HepG2 (cell line): Measurements from ENCODE around the gene SPI1. TPM values are rescaled to one million over a fixed set of nuclear protein-coding genes. Genes with fewer than 3 reads are reported as not detected.

Source experiments
- BRD4 ChIP-seq: sonication (generic); formaldehyde crosslinking; IDR thresholded peaks from 2 replicates; pipeline ENCODE4 v1.4.0; 2020; ENCODE audit warnings: missing genetic modification reagents
- DMAP1 ChIP-seq: IDR thresholded peaks from 2 replicates; pipeline ENCODE4 v1.6.1; 2016
- GATA4 ChIP-seq: sonication (generic); IDR thresholded peaks from 2 replicates; pipeline ENCODE4 v1.6.1; 2016; ENCODE audit warnings: antibody characterized with exemption, low read depth, borderline replicate concordance
- HNRNPLL ChIP-seq: fragments of 200-400 bp; formaldehyde crosslinking; IDR thresholded peaks from 2 replicates; pipeline ENCODE4 v1.6.1; 2017; ENCODE audit warnings: mild to moderate bottlenecking, low read depth, low read length; ENCODE audit not compliant: poor library complexity, severe bottlenecking
- KAT2B ChIP-seq: fragments of 150-350 bp; IDR thresholded peaks from 2 replicates; pipeline ENCODE4 v1.6.1; 2014; ENCODE audit warnings: low read depth, low read length, borderline replicate concordance
- MEIS1 ChIP-seq: sonication (generic); formaldehyde crosslinking; IDR thresholded peaks from 2 replicates; pipeline ENCODE4 v1.9.0; 2021; ENCODE audit warnings: mild to moderate bottlenecking, missing genetic modification reagents, moderate library complexity, borderline replicate concordance
- PAWR ChIP-seq: sonication (generic); formaldehyde crosslinking; IDR thresholded peaks from 2 replicates; pipeline ENCODE4 v1.4.0; 2020; ENCODE audit warnings: missing genetic modification reagents, mild to moderate bottlenecking, borderline replicate concordance
- RAD21 ChIP-seq: fragments of 450-650 bp; formaldehyde crosslinking; IDR thresholded peaks from 2 replicates; pipeline ENCODE4 v1.5.0; 2020; ENCODE audit warnings: mild to moderate bottlenecking
- RFX3 ChIP-seq: IDR thresholded peaks from 2 replicates; pipeline ENCODE4 v1.6.1; 2016; ENCODE audit warnings: missing biosample characterization, missing genetic modification reagents
- RFXANK ChIP-seq: IDR thresholded peaks from 2 replicates; pipeline ENCODE4 v1.6.1; 2016
- RXRB ChIP-seq: IDR thresholded peaks from 2 replicates; pipeline ENCODE4 v1.6.1; 2016; ENCODE audit warnings: borderline replicate concordance, missing genetic modification reagents, missing compliant biosample characterization
- ZKSCAN1 ChIP-seq: fragments of 150-350 bp; IDR thresholded peaks from 2 replicates; pipeline ENCODE4 v1.6.1; 2014; ENCODE audit warnings: low read length
- ZNF124 ChIP-seq: sonication (generic); formaldehyde crosslinking; IDR thresholded peaks from 2 replicates; pipeline ENCODE4 v1.4.0; 2020; ENCODE audit warnings: missing genetic modification reagents
- ZNF230 ChIP-seq: sonication (generic); formaldehyde crosslinking; IDR thresholded peaks from 2 replicates; pipeline ENCODE4 v1.4.0; 2020; ENCODE audit warnings: mild to moderate bottlenecking, missing genetic modification reagents
- ZNF780A ChIP-seq: sonication (generic); formaldehyde crosslinking; IDR thresholded peaks from 2 replicates; pipeline ENCODE4 v1.8.0; 2022; ENCODE audit warnings: mild to moderate bottlenecking, missing genetic modification reagents, moderate library complexity
- polyA plus RNA-seq, 8 experiments: library from polyadenylated mRNA; depleted of rRNA in 3 of 8; stranded (reverse) in 7 of 8; unstranded in 1 of 8; fragments of >200 nt; fragmentation: Illumina TruSeq in 4 of 8; extraction: Trizol in 4 of 8; gene quantifications; 2 replicates each; pipeline versions ENCODE4 v1.2.1 to v1.2.3, GENCODE V29; 2011 to 2016; ENCODE audit warnings: low read depth in 4 of 8, missing spikeins in 1 of 8, mixed read lengths in 1 of 8; ENCODE audit not compliant: insufficient read depth in 1 of 8
- total RNA-seq, 5 experiments: library from RNA; depleted of rRNA; stranded (reverse); fragments of >200 nt; fragmentation: Illumina TruSeq; extraction: Trizol; gene quantifications; 2 replicates each; pipeline ENCODE4 v1.2.3, GENCODE V29; 2016; ENCODE audit warnings: low read depth in 1 of 5
- TF ChIP-seq, protein P1 (sequence below): sonication (generic); formaldehyde crosslinking; IDR thresholded peaks from 2 replicates; pipeline ENCODE4 v1.5.0; 2020; ENCODE audit warnings: mild to moderate bottlenecking, missing genetic modification reagents, moderate library complexity
- TF ChIP-seq, protein P2 (sequence below): sonication (generic); formaldehyde crosslinking; IDR thresholded peaks from 2 replicates; pipeline ENCODE4 v1.5.1; 2020; ENCODE audit warnings: mild to moderate bottlenecking, moderate library complexity, missing genetic modification reagents
- TF ChIP-seq, protein P3 (sequence below): fragments of 450-650 bp; IDR thresholded peaks from 2 replicates; pipeline ENCODE4 v1.6.1; 2017
- TF ChIP-seq, protein P4 (sequence below): IDR thresholded peaks from 2 replicates; pipeline ENCODE4 v1.6.1; 2016; ENCODE audit warnings: missing compliant biosample characterization, missing genetic modification reagents, borderline replicate concordance
- TF ChIP-seq, protein P5 (sequence below): sonication (generic); formaldehyde crosslinking; IDR thresholded peaks from 2 replicates; pipeline ENCODE4 v1.8.0; 2023; ENCODE audit warnings: mild to moderate bottlenecking, missing genetic modification reagents
- TF ChIP-seq, protein P6 (sequence below): sonication (generic); formaldehyde crosslinking; conservative IDR thresholded peaks from 2 replicates; pipeline ENCODE4 v1.4.0; 2020; ENCODE audit warnings: missing genetic modification reagents

SPI1 gene
- total and polyA plus RNA-seq, 2 of the 13 experiments (the other 11 are each of a cell fraction or from before 2014, with no cell fraction given), result not detected

DNA sequence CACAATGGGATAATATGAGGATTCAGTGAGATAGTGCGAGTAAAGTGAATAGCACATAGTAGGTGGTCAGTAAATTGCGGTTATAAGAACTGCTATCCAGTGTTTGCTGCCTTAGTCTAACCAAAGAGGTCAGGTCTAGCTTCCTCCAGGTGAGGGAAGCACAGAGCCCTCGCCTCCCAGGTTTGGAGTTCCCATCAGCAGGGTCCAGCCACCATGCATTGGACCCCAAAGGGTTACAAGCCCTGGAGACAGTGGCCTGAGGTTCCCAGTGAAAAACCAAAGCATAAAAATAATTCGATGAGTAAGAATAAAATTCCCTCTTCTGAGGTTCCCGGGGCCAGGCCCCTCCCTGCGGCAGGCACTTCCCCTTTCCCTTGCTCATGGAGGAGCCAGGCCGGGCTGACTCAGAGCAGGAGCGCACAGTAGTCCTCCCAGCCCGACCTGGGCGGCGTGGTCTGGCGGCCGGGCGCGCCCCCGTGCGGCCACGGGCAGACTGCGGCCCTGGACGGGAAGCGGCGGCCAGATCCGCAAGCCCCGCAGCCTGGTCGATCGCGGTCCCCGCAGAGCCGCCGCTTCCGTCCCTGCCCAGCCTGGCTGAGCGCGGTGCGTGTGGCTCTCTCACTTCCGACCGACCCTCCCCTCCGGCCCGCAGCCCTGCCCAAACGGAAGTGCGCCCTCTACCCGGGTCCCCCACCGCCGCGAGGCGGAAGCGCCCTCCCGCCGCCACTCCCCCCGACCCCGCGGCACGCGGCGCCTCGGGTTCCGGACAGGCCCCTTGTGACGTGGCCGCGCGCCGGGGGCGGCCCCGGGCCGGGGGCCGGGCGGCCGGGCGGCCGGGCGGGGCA, 29.6 kb upstream of the SPI1 start, which contains the start of gene SLC39A13 (continued):
- peak; percentile 99 for TF ChIP-seq HNRNPLL
- TF ChIP-seq, protein P1, sequence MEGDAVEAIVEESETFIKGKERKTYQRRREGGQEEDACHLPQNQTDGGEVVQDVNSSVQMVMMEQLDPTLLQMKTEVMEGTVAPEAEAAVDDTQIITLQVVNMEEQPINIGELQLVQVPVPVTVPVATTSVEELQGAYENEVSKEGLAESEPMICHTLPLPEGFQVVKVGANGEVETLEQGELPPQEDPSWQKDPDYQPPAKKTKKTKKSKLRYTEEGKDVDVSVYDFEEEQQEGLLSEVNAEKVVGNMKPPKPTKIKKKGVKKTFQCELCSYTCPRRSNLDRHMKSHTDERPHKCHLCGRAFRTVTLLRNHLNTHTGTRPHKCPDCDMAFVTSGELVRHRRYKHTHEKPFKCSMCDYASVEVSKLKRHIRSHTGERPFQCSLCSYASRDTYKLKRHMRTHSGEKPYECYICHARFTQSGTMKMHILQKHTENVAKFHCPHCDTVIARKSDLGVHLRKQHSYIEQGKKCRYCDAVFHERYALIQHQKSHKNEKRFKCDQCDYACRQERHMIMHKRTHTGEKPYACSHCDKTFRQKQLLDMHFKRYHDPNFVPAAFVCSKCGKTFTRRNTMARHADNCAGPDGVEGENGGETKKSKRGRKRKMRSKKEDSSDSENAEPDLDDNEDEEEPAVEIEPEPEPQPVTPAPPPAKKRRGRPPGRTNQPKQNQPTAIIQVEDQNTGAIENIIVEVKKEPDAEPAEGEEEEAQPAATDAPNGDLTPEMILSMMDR (CRISPR knock-in tag), result peak; percentile 90
- TF ChIP-seq, protein P2, sequence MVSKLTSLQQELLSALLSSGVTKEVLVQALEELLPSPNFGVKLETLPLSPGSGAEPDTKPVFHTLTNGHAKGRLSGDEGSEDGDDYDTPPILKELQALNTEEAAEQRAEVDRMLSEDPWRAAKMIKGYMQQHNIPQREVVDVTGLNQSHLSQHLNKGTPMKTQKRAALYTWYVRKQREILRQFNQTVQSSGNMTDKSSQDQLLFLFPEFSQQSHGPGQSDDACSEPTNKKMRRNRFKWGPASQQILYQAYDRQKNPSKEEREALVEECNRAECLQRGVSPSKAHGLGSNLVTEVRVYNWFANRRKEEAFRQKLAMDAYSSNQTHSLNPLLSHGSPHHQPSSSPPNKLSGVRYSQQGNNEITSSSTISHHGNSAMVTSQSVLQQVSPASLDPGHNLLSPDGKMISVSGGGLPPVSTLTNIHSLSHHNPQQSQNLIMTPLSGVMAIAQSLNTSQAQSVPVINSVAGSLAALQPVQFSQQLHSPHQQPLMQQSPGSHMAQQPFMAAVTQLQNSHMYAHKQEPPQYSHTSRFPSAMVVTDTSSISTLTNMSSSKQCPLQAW (CRISPR knock-in tag), result peak; percentile 58; the same call in 1 of the 2 replicates
- TF ChIP-seq, protein P3, sequence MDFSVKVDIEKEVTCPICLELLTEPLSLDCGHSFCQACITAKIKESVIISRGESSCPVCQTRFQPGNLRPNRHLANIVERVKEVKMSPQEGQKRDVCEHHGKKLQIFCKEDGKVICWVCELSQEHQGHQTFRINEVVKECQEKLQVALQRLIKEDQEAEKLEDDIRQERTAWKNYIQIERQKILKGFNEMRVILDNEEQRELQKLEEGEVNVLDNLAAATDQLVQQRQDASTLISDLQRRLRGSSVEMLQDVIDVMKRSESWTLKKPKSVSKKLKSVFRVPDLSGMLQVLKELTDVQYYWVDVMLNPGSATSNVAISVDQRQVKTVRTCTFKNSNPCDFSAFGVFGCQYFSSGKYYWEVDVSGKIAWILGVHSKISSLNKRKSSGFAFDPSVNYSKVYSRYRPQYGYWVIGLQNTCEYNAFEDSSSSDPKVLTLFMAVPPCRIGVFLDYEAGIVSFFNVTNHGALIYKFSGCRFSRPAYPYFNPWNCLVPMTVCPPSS, result no peak
- TF ChIP-seq DMAP1 (CRISPR knock-in tag), result peak; percentile 77
- no peak for TF ChIP-seq KAT2B
- TF ChIP-seq, protein P4, sequence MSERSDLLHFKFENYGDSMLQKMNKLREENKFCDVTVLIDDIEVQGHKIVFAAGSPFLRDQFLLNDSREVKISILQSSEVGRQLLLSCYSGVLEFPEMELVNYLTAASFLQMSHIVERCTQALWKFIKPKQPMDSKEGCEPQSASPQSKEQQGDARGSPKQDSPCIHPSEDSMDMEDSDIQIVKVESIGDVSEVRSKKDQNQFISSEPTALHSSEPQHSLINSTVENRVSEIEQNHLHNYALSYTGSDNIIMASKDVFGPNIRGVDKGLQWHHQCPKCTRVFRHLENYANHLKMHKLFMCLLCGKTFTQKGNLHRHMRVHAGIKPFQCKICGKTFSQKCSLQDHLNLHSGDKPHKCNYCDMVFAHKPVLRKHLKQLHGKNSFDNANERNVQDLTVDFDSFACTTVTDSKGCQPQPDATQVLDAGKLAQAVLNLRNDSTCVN, result peak; percentile 53; the same call in 1 of the 2 replicates
- TF ChIP-seq MEIS1 (CRISPR knock-in tag), result peak; percentile 58
- TF ChIP-seq, protein P5, sequence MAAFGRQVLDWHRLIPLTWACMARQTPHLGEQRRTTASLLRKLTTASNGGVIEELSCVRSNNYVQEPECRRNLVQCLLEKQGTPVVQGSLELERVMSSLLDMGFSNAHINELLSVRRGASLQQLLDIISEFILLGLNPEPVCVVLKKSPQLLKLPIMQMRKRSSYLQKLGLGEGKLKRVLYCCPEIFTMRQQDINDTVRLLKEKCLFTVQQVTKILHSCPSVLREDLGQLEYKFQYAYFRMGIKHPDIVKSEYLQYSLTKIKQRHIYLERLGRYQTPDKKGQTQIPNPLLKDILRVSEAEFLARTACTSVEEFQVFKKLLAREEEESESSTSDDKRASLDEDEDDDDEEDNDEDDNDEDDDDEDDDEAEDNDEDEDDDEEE, result peak; percentile 87
- peak; percentile 99 for TF ChIP-seq RAD21 (CRISPR knock-in tag)
- TF ChIP-seq ZNF780A (CRISPR knock-in tag), result no peak
- TF ChIP-seq, protein P6, sequence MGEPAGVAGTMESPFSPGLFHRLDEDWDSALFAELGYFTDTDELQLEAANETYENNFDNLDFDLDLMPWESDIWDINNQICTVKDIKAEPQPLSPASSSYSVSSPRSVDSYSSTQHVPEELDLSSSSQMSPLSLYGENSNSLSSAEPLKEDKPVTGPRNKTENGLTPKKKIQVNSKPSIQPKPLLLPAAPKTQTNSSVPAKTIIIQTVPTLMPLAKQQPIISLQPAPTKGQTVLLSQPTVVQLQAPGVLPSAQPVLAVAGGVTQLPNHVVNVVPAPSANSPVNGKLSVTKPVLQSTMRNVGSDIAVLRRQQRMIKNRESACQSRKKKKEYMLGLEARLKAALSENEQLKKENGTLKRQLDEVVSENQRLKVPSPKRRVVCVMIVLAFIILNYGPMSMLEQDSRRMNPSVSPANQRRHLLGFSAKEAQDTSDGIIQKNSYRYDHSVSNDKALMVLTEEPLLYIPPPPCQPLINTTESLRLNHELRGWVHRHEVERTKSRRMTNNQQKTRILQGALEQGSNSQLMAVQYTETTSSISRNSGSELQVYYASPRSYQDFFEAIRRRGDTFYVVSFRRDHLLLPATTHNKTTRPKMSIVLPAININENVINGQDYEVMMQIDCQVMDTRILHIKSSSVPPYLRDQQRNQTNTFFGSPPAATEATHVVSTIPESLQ (CRISPR knock-in tag), result peak; percentile 75; the same call in 1 of the 2 replicates
- TF ChIP-seq RXRB (CRISPR knock-in tag), result peak; percentile 57
- peak; percentile 95 for TF ChIP-seq ZKSCAN1
- TF ChIP-seq BRD4 (CRISPR knock-in tag), result no peak
- 0 out of 2 replicates have a peak, but pooled peaks have one; percentile 22 for TF ChIP-seq GATA4
- no peak for TF ChIP-seq RFX3 (CRISPR knock-in tag)
- 0 out of 2 replicates have a peak, but pooled peaks have one; percentile 20 for TF ChIP-seq ZNF124
- no peak for TF ChIP-seq ZNF230 (CRISPR knock-in tag)
- peak; percentile 65; the same call in 1 of the 2 replicates for TF ChIP-seq RFXANK (CRISPR knock-in tag)
- no peak for TF ChIP-seq PAWR (CRISPR knock-in tag)
